ENCODE results near the gene SPINK4.

GRCh38 chr9:33192493-33193255 lies 47.3 kb upstream of the SPINK4 start:
- TF ChIP-seq CTCF (IDR thresholded peaks at IDR 0.05 in 2 of 3, conservative IDR thresholded peaks at IDR 0.05 in 1 of 3; ENCODE audit: borderline replicate concordance in 1 of 3, insufficient read depth in 1 of 3, low read depth in 2 of 3, low read length in 2 of 3) (no peak), EZH2phosphoT487 (IDR thresholded peaks at IDR 0.05; ENCODE audit: borderline replicate concordance) (no peak), POLR2AphosphoS5 (IDR thresholded peaks at IDR 0.05; ENCODE audit: low read depth, low read length) (no peak), POLR2A (IDR thresholded peaks at IDR 0.05; ENCODE audit: borderline replicate concordance, extremely low read depth, insufficient read depth, insufficient read length) (no peak), EGR1 (IDR thresholded peaks at IDR 0.05; ENCODE audit: low read depth) (no peak), MAX (IDR thresholded peaks at IDR 0.05) (no peak), EZH2 (IDR thresholded peaks at IDR 0.05) (no peak), RAD21 (IDR thresholded peaks at IDR 0.05; ENCODE audit: low read depth) (no peak), ZFX (IDR thresholded peaks at IDR 0.05) (no peak), ZBTB33 (IDR thresholded peaks at IDR 0.05; ENCODE audit: extremely low read depth, insufficient replicate concordance, low read length) (no peak), YY1 (IDR thresholded peaks at IDR 0.05; ENCODE audit: extremely low read depth, insufficient replicate concordance, low read depth, low read length) (no peak)

Data from HCT116 (cell line).